GM12872 (cell line): ENCODE measurements around the gene SLC30A2.

Experiments
- CTCF ChIP-seq: IDR thresholded peaks from 3 replicates; pipeline ENCODE4 v1.5.1; 2011; ENCODE audit warnings: low read depth, mild to moderate bottlenecking, low read length, moderate library complexity; ENCODE audit not compliant: insufficient read depth

The SLC30A2 gene

DNA sequence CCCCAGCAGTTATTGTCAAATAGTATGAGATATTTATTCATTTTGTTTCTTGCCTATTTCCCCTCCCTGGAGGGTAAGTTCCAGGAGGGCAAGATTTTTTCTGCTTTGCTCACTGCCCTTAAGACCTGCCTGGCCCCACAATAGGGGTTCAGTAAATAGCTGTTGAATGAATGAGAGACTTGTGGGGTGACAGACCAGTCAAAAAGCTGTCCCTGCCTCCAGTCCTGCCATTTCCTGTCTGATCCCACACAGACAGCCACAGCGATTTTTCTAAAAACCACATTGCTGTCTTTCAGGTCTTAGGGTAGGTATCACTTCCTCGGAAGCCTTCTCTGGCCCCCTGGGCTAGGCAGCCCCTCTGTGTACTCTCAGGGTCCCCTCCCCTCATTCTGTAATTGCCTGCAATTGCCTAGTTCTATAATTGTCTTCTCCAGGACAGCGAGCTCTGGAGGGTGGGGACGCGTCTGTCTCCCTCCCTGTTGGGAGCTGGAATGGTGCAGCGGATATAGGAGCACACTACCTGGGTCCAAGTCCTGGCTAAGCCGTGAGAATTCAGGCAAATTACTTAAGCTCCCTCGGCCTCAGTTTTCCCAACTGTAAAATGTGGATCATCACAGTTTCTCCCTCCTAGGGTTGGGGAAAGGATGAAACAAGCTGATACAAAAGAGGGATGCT lies 26.1 kb downstream of the SLC30A2 start:
- no peak for TF ChIP-seq CTCF

- no peak for TF ChIP-seq CTCF
These were observed 28.3 kb downstream of the SLC30A2 start for GRCh38 chr1:26017606-26018005.

- TF ChIP-seq CTCF: no peak
These were observed 28.9 kb downstream of the SLC30A2 start for GRCh38 chr1:26016953-26017545.

GRCh38 chr1:26016258-26016952 lies 29.5 kb downstream of the SLC30A2 start:
- no peak for TF ChIP-seq CTCF

- TF ChIP-seq CTCF: no peak
These were observed 30.6 kb downstream of the SLC30A2 start for GRCh38 chr1:26015358-26015757.

GRCh38 chr1:26014179-26014578 lies 31.7 kb downstream of the SLC30A2 start:
- TF ChIP-seq CTCF: no peak

DNA sequence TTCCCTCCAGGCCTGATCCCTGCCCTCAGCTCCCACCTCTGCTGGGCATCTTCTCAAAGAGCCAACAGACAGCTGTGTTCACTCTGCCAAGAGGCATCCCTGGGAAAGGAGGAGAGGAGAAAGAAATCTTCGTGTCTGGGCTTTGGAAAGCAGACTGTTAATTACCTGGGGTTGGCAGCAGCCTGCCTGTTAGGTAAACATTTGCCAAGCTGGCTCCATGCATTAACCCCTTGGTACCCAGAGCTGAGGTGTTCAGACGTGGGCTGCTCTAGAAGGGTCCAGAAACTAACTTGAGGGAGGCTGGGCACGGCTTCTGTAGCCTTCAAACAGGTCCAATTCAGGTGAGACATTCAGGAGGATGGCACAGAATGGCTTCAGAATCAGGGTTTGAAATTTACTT lies 33.1 kb downstream of the SLC30A2 start:
- TF ChIP-seq CTCF: no peak
